IMR-90 (cell line): ENCODE measurements around the gene CDC25B.

Experiments
- BHLHE40 ChIP-seq: fragments of 150-350 bp; IDR thresholded peaks from 2 replicates; pipeline ENCODE4 v1.6.1; 2016; ENCODE audit warnings: mild to moderate bottlenecking, low read depth, low read length
- CEBPB ChIP-seq: IDR thresholded peaks from 2 replicates; pipeline ENCODE4 v1.6.1; 2012; ENCODE audit warnings: low read depth, low read length, improper control_type of control experiment
- CHD1 ChIP-seq: IDR thresholded peaks from 2 replicates; pipeline ENCODE4 v1.6.1; 2012; ENCODE audit warnings: low read depth, low read length, improper control_type of control experiment
- MAFK ChIP-seq: IDR thresholded peaks from 2 replicates; pipeline ENCODE4 v1.6.1; 2012; ENCODE audit warnings: low read depth, low read length, improper control_type of control experiment
- MXI1 ChIP-seq: IDR thresholded peaks from 2 replicates; pipeline ENCODE4 v1.6.1; 2012; ENCODE audit warnings: low read depth, mild to moderate bottlenecking, low read length, moderate library complexity, borderline replicate concordance
- NFE2L2 ChIP-seq: fragments of 150-350 bp; IDR thresholded peaks from 2 replicates; pipeline ENCODE4 v1.6.1; 2016; ENCODE audit warnings: low read depth, mild to moderate bottlenecking, low read length
- POLR2A ChIP-seq: IDR thresholded peaks from 2 replicates; pipeline ENCODE4 v1.6.1; 2012; ENCODE audit warnings: mild to moderate bottlenecking, low read depth, low read length
- RAD21 ChIP-seq: IDR thresholded peaks from 2 replicates; pipeline ENCODE4 v1.6.1; 2012; ENCODE audit warnings: low read length, improper control_type of control experiment
- RFX5 ChIP-seq: IDR thresholded peaks from 2 replicates; pipeline ENCODE4 v1.8.0; 2012; ENCODE audit warnings: low read depth, mild to moderate bottlenecking, low read length, moderate library complexity
- TF ChIP-seq, protein P1 (sequence below): conservative IDR thresholded peaks from 2 replicates; pipeline ENCODE4 v1.5.1; 2012; ENCODE audit warnings: mild to moderate bottlenecking, low read depth, low read length, improper control_type of control experiment
- TF ChIP-seq, protein P2 (sequence below): fragments of 150-350 bp; IDR thresholded peaks from 2 replicates; pipeline ENCODE4 v1.6.1; 2016; ENCODE audit warnings: low read depth, mild to moderate bottlenecking, low read length, moderate library complexity, borderline replicate concordance
- TF ChIP-seq, protein P3 (sequence below): fragments of 150-350 bp; IDR thresholded peaks from 2 replicates; pipeline ENCODE4 v1.6.1; 2017; ENCODE audit warnings: mild to moderate bottlenecking, antibody characterized with exemption, low read length, low read depth

DNA sequence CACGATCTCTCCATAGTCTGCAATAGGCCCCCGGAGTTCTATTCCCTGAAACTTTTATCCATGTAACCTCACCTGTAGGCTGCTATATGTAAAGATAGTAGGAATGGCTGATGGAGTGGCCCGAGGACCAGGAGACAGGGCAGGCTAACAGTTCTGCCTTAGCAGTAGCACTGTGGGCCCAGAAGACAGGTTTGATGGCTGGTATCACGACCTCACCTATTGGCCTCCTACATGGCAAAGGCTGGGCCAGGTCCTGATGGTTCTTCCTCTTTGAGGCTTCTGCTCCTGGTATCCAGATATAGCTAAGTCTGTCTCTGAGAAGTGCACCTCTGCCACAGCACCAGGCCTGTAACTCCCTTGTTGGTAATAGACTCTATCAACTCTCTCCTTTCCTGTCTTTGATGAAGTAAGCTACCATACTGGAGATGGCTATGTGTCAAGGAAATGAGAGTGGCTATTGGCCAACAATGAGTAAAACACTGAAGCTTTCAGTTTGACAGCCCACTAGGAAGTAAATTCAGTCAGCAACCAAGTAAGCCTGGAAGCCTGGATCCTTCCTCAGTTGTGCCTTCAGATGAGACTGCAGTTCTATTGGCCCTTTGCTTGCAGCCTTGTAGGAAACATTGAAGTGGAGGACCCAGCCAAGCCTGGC is 20.5 kb upstream of the CDC25B start:
- TF ChIP-seq, protein P1, sequence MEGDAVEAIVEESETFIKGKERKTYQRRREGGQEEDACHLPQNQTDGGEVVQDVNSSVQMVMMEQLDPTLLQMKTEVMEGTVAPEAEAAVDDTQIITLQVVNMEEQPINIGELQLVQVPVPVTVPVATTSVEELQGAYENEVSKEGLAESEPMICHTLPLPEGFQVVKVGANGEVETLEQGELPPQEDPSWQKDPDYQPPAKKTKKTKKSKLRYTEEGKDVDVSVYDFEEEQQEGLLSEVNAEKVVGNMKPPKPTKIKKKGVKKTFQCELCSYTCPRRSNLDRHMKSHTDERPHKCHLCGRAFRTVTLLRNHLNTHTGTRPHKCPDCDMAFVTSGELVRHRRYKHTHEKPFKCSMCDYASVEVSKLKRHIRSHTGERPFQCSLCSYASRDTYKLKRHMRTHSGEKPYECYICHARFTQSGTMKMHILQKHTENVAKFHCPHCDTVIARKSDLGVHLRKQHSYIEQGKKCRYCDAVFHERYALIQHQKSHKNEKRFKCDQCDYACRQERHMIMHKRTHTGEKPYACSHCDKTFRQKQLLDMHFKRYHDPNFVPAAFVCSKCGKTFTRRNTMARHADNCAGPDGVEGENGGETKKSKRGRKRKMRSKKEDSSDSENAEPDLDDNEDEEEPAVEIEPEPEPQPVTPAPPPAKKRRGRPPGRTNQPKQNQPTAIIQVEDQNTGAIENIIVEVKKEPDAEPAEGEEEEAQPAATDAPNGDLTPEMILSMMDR: no peak
- TF ChIP-seq NFE2L2: no peak
- TF ChIP-seq CEBPB: no peak
- no peak for TF ChIP-seq POLR2A
- no peak for TF ChIP-seq MAFK
- TF ChIP-seq, protein P2, sequence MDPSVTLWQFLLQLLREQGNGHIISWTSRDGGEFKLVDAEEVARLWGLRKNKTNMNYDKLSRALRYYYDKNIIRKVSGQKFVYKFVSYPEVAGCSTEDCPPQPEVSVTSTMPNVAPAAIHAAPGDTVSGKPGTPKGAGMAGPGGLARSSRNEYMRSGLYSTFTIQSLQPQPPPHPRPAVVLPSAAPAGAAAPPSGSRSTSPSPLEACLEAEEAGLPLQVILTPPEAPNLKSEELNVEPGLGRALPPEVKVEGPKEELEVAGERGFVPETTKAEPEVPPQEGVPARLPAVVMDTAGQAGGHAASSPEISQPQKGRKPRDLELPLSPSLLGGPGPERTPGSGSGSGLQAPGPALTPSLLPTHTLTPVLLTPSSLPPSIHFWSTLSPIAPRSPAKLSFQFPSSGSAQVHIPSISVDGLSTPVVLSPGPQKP: no peak
- TF ChIP-seq CHD1: no peak
- no peak for TF ChIP-seq BHLHE40
- TF ChIP-seq, protein P3, sequence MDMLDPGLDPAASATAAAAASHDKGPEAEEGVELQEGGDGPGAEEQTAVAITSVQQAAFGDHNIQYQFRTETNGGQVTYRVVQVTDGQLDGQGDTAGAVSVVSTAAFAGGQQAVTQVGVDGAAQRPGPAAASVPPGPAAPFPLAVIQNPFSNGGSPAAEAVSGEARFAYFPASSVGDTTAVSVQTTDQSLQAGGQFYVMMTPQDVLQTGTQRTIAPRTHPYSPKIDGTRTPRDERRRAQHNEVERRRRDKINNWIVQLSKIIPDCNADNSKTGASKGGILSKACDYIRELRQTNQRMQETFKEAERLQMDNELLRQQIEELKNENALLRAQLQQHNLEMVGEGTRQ: no peak
- no peak for TF ChIP-seq RFX5
- TF ChIP-seq RAD21: no peak
- no peak for TF ChIP-seq MXI1
